ENCODE results near the gene MRI1.

MRI1 gene

DNA sequence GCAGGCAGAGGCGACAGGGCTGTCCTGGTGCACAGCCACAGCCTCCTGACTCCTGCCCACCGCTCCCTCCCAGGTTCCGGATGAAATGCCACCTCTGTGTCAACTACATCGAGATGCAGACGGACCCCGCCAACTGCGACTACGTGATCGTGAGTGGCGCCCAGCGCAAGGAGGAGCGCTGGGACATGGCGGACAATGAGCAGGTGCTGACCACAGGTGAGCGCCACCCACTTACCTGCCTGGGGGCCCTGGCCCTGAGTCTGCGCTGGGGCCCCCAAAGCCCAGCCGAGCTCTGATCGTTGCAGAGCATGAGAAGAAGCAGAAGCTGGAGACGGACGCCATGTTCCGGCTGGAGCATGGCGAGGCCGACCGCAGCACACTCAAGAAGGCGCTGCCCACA, 5.5 kb upstream of the MRI1 start:
- no peak for DNase-seq (ENCODE audit: low read depth)
- TF ChIP-seq, protein P1, sequence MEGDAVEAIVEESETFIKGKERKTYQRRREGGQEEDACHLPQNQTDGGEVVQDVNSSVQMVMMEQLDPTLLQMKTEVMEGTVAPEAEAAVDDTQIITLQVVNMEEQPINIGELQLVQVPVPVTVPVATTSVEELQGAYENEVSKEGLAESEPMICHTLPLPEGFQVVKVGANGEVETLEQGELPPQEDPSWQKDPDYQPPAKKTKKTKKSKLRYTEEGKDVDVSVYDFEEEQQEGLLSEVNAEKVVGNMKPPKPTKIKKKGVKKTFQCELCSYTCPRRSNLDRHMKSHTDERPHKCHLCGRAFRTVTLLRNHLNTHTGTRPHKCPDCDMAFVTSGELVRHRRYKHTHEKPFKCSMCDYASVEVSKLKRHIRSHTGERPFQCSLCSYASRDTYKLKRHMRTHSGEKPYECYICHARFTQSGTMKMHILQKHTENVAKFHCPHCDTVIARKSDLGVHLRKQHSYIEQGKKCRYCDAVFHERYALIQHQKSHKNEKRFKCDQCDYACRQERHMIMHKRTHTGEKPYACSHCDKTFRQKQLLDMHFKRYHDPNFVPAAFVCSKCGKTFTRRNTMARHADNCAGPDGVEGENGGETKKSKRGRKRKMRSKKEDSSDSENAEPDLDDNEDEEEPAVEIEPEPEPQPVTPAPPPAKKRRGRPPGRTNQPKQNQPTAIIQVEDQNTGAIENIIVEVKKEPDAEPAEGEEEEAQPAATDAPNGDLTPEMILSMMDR (IDR thresholded peaks at IDR 0.05; ENCODE audit: insufficient read depth, low read depth, low read length, missing control alignments) = no peak
- no peak overlapping the region for H3K4me3 ChIP-seq (ENCODE audit: low read length)

DNA sequence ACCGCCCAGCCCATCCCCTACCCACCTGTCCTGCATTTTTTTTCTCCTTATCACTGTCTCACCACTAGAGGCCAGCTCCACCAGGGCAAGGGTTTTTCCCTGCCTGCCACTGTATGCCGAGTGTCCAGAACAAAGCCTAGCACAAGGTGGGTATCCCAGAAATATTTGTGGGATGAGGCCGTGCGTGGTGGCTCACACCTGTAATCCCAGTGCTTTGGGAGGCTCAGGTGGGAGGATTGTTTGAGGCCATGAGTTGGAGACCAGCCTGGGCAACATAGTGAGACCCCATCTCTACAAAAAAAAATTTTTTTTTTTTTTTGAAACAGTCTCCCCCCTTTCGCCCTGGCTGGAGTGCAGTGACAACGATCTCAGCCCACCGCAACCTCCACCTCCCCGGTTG, 2.9 kb upstream of the MRI1 start:
- TF ChIP-seq, protein P1 (IDR thresholded peaks at IDR 0.05; ENCODE audit: insufficient read depth, low read depth, low read length, missing control alignments) = no peak
- no peak overlapping the region for H3K4me3 ChIP-seq (ENCODE audit: low read length)
- no peak for DNase-seq (ENCODE audit: low read depth)

DNA sequence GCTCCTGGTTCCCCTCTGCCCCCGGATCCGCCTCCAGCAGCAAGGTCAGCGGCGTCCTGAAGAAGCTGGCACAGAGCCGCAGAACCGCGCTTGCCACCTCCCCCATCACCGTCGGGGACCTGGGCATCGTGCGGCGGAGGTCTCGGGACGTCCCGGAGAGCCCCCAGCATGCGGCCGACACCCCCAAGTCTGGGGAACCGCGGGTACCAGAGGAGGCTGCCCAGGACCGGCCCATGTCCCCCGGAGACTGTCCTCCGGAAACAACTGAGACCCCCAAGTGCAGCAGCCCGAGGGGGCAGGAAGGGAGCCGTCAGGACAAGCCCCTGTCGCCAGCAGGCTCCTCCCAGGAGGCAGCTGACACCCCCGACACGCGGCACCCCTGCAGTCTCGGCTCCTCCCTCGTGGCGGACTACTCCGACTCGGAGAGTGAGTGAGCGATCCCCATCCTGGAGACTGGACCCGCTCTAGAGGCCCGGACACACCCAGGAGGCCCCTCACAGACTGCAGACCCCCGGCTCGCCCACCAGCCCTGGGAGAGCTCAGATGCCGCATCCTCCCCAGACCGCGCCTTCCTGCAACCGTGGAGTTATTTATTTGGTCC, 1.6 kb upstream of the MRI1 start:
- TF ChIP-seq, protein P1 (IDR thresholded peaks at IDR 0.05; ENCODE audit: insufficient read depth, low read depth, low read length, missing control alignments) = no peak
- DNase-seq (ENCODE audit: low read depth) = no peak
- H3K4me3 ChIP-seq (ENCODE audit: low read length) = no peak overlapping the region

DNA sequence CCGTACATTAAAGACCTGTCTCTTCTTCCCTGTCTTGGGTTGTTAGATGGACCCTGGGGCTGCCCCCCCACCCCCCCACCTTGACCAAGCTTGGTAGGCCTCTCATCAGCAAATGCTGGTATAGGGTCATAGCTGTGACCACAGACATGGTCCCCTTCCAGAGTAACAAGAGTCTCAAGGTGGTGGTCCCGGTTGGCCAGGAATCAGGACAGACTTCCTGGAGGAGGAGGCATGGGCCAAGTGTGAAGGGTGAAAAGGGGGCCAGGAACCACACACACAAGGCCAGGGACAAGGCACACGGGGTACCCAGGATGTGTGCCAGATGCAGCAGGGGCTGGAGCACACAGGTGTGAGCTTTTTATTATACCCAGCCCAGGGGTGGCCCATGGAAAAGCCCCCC, 1.1 kb upstream of the MRI1 start:
- TF ChIP-seq, protein P1 (IDR thresholded peaks at IDR 0.05; ENCODE audit: insufficient read depth, low read depth, low read length, missing control alignments) = no peak
- DNase-seq (ENCODE audit: low read depth) = no peak
- no peak overlapping the region for H3K4me3 ChIP-seq (ENCODE audit: low read length)

DNA sequence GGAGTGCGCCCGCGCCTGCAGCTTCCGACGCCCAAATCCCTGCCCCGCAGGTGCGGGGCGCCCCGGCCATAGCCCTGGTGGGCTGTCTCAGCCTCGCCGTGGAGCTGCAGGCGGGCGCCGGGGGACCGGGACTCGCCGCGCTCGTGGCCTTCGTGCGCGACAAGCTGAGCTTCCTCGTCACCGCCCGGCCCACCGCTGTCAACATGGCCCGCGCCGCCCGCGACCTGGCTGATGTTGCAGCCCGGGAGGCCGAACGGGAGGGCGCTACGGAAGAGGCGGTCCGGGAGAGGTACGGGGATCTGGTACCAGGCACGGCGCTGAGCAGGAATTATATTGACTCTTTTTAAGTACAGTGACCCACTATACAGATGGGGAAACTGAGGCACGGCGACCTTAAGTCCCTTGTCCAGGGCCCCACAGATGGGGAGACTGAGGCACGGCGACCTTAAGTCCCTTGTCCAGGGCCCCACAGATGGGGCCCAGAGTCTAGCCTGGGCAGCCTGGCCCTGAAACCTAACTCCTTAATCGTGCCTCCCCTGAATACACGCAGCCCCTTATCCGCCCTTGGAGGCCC, 586 bp downstream of the MRI1 start:
- H3K4me3 ChIP-seq (ENCODE audit: low read length) = peak overlapping the region; percentile 75
- DNase-seq (ENCODE audit: low read depth) = no peak
- TF ChIP-seq, protein P1 (IDR thresholded peaks at IDR 0.05; ENCODE audit: insufficient read depth, low read depth, low read length, missing control alignments) = no peak

DNA sequence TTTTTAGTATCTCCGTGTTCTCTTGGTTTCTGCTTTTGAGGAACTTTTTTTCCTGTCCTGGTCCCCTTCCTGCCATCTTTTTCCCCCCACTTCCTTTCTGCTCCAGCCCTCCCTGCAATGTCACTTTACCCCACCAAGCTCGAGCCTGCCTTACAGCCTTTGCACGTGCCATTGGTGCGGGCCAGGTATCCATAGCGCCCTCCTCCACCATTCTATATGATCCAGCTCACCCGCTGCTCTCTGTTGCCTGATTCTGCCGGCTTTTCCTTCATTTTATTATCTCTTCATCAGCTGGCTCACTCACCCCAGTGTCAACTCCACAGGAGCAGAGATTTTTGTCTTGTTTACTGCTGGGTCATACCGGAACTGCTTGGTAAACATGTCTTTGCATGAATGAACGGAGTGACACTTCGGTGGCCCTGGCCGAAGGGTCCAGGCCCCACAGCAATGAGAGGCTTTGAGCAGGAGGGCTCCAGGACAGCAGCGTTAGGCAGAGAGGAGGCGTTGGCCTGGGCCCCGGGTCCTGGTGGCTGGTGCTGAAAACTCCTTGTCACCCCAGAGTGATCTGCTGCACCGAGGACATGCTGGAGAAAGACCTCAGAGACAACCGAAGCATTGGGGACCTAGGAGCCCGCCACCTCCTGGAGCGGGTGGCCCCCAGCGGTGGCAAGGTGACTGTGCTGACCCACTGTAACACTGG, 1.2 kb downstream of the MRI1 start:
- TF ChIP-seq, protein P1 (IDR thresholded peaks at IDR 0.05; ENCODE audit: insufficient read depth, low read depth, low read length, missing control alignments) = no peak
- no peak for DNase-seq (ENCODE audit: low read depth)
- peak overlapping the region; percentile 75 for H3K4me3 ChIP-seq (ENCODE audit: low read length)
